CD14-positive monocyte (primary cell): Measurements from ENCODE around the gene ZEB1. TPM values are rescaled to one million over a fixed set of nuclear protein-coding genes. Genes with fewer than 3 reads are reported as not detected.

Experiments
- DNase-seq, 3 donors: peaks; one replicate each; pipeline ENCODE4 v3.0.0-alpha.2; 2011 to 2022
- H2AFZ ChIP-seq: 2 replicates; pipeline ENCODE4 v1.6.0; 2012; ENCODE audit warnings: mild to moderate bottlenecking, low read depth, low read length, inconsistent platforms; ENCODE audit not compliant: insufficient read depth, poor library complexity, severe bottlenecking
- H3K27ac ChIP-seq, 2 donors: 1 replicate in 1 of 2; 2 replicates in 1 of 2; pipeline ENCODE4 v1.5.1; 2012 to 2013; ENCODE audit warnings: low read length in 2 of 2, control low read depth in 1 of 2, inconsistent platforms in 1 of 2, low read depth in 1 of 2, mild to moderate bottlenecking in 1 of 2
- H3K27me3 ChIP-seq, 2 donors: one replicate each; pipeline versions ENCODE4 v1.6.0 to v1.6.1; 2011 to 2013; ENCODE audit warnings: low read length in 2 of 2; ENCODE audit not compliant: control insufficient read depth in 2 of 2, insufficient read depth in 2 of 2
- H3K36me3 ChIP-seq, 2 donors: replicated peaks in 1 of 2; 1 replicate in 1 of 2; 2 replicates in 1 of 2; pipeline versions ENCODE4 v1.5.1 to v1.6.1; 2012 to 2013; ENCODE audit warnings: low read length in 2 of 2, control low read depth in 1 of 2, inconsistent platforms in 1 of 2, mild to moderate bottlenecking in 1 of 2; ENCODE audit not compliant: insufficient read depth in 2 of 2, control insufficient read depth in 1 of 2
- H3K4me1 ChIP-seq, 2 donors: 1 replicate in 1 of 2; 2 replicates in 1 of 2; pipeline versions ENCODE4 v1.5.1 to v1.6.1; 2012 to 2013; ENCODE audit warnings: low read length in 2 of 2, control low read depth in 1 of 2, inconsistent platforms in 1 of 2, mild to moderate bottlenecking in 1 of 2, moderate library complexity in 1 of 2; ENCODE audit not compliant: insufficient read depth in 2 of 2, control insufficient read depth in 1 of 2
- H3K4me2 ChIP-seq: replicated peaks from 2 replicates; pipeline ENCODE3; 2012; ENCODE audit warnings: low read length, moderate library complexity, mild to moderate bottlenecking; ENCODE audit not compliant: poor library complexity, severe bottlenecking; ENCODE audit errors: extremely low read depth
- H3K4me3 ChIP-seq, 3 experiments: fragments of 200-600 bp in 1 of 3; sonication (generic) in 1 of 3; replicated peaks in 1 of 3; 1 replicate in 2 of 3; 2 replicates in 1 of 3; pipeline ENCODE4 v1.5.1; 2011 to 2013; ENCODE audit warnings: low read length in 3 of 3, mild to moderate bottlenecking in 3 of 3, control low read depth in 2 of 3, low read depth in 2 of 3, inconsistent platforms in 1 of 3, moderate library complexity in 1 of 3
- H3K79me2 ChIP-seq: 2 replicates; pipeline ENCODE4 v1.6.0; 2012; ENCODE audit warnings: mild to moderate bottlenecking, control low read depth, inconsistent platforms, low read length, moderate library complexity; ENCODE audit not compliant: insufficient read depth
- H3K9ac ChIP-seq: 2 replicates; pipeline ENCODE4 v1.6.0; 2017; ENCODE audit warnings: low read length, mild to moderate bottlenecking; ENCODE audit not compliant: insufficient read depth, poor library complexity, severe bottlenecking
- H3K9me3 ChIP-seq, 2 donors: replicated peaks in 1 of 2; 1 replicate in 1 of 2; 2 replicates in 1 of 2; pipeline versions ENCODE4 v1.5.1 to v1.6.1; 2012 to 2013; ENCODE audit warnings: low read length in 2 of 2, control low read depth in 1 of 2; ENCODE audit not compliant: control insufficient read depth in 1 of 2, insufficient read depth in 1 of 2
- H4K20me1 ChIP-seq: 2 replicates; pipeline ENCODE4 v1.6.0; 2012; ENCODE audit warnings: mild to moderate bottlenecking, low read length, control low read depth, moderate library complexity; ENCODE audit not compliant: insufficient read depth
- H3K27ac Mint-ChIP-seq, 7 donors: one replicate each; pipeline ENCODE4 v1.8.0; 2020; ENCODE audit warnings: mild to moderate bottlenecking in 7 of 7, mixed read lengths in 7 of 7, moderate library complexity in 6 of 7, inconsistent platforms in 2 of 7
- H3K27me3 Mint-ChIP-seq, 3 donors: one replicate each; pipeline ENCODE4 v1.8.0; 2021 to 2022; ENCODE audit warnings: low read depth in 3 of 3, mild to moderate bottlenecking in 3 of 3, mixed read lengths in 3 of 3, moderate library complexity in 3 of 3, inconsistent platforms in 1 of 3
- H3K36me3 Mint-ChIP-seq, 2 donors: one replicate each; pipeline ENCODE4 v1.8.0; 2020; ENCODE audit warnings: mixed read lengths in 2 of 2, inconsistent platforms in 1 of 2, mild to moderate bottlenecking in 1 of 2
- H3K4me1 Mint-ChIP-seq: one replicate; pipeline ENCODE4 v1.8.0; 2020; ENCODE audit warnings: mild to moderate bottlenecking, mixed read lengths
- H3K4me3 Mint-ChIP-seq, 2 donors: one replicate each; pipeline ENCODE4 v1.8.0; 2020; ENCODE audit warnings: mild to moderate bottlenecking in 2 of 2, mixed read lengths in 2 of 2, moderate library complexity in 1 of 2
- H3K9me3 Mint-ChIP-seq, 7 donors: one replicate each; pipeline ENCODE4 v1.8.0; 2020 to 2022; ENCODE audit warnings: mixed read lengths in 7 of 7, mild to moderate bottlenecking in 6 of 7, moderate library complexity in 6 of 7, inconsistent platforms in 2 of 7
- CTCF ChIP-seq: fragments of 200-600 bp; IDR thresholded peaks from one replicate; pipeline ENCODE4 v1.8.0; 2022; ENCODE audit warnings: antibody characterized with exemption, mild to moderate bottlenecking
- WGBS: methylation state at CpG from one replicate; pipeline ENCODE4 v1.1.5; 2013; ENCODE audit warnings: missing lambda C conversion rate; ENCODE audit not compliant: insufficient coverage; 5-methylcytosine and 5-hydroxymethylcytosine counted together
- intact Hi-C, 2 donors: fragments of 100-400 bp; cut with micrococcal nuclease; formaldehyde crosslinking; loops; one replicate each; pipeline versions ENCODE4 v1.15.0 to v1.15.1; 2023
- polyA plus RNA-seq, 3 donors: library from polyadenylated mRNA; depleted of rRNA in 1 of 3; unstranded in 2 of 3; stranded (reverse) in 1 of 3; fragments of 300-500 nt in 2 of 3; fragments of >200 nt in 1 of 3; fragmentation: Illumina TruSeq in 2 of 3; gene quantifications; 1 replicate in 2 of 3; 2 replicates in 1 of 3; pipeline ENCODE4 v1.2.3, GENCODE V29; 2012 to 2021

ZEB1 gene
- polyA plus RNA-seq, 3 donors = 0.13 to 0.20 TPM; not detected in 1

- H3K36me3 ChIP-seq = no peaks in the 10 kb centered on the region
- H4K20me1 ChIP-seq = no peaks in the 10 kb centered on the region
- no peak overlapping the region for H3K9ac ChIP-seq
- Mint-ChIP-seq H3K27me3 (no peaks in the 10 kb centered on the region), H3K36me3 (no peaks in the 10 kb centered on the region), H3K9me3 (peaks cover 0 to 10% (median 5%) of the 10 kb centered on the region in 7 donors), H3K4me3 (no peak overlapping the region), H3K27ac (no peak overlapping the region), H3K4me1 (no peaks in the 10 kb centered on the region)
- H3K4me3 ChIP-seq = no peak overlapping the region
- no peak overlapping the region for H3K27ac ChIP-seq
- H3K79me2 ChIP-seq = no peaks in the 10 kb centered on the region
- H3K4me1 ChIP-seq = no peaks in the 10 kb centered on the region
- no peaks in the 10 kb centered on the region for H3K27me3 ChIP-seq
- H3K4me2 ChIP-seq = no peak overlapping the region
- TF ChIP-seq CTCF = no peak
- intact Hi-C loops = no loop called here
- no peaks in the 10 kb centered on the region for H3K9me3 ChIP-seq
- H2AFZ ChIP-seq = no peak overlapping the region
- DNase-seq = no peak
- no CpG with 5 or more reads among the region's 1 CpG for WGBS
Measured at GRCh38 chr10:31457858-31458257, 138.8 kb downstream of the ZEB1 start.

GRCh38 chr10:31458974-31459373, 140.0 kb downstream of the ZEB1 start:
- TF ChIP-seq CTCF = no peak
- Mint-ChIP-seq H3K27me3 (no peaks in the 10 kb centered on the region), H3K4me1 (no peaks in the 10 kb centered on the region), H3K36me3 (no peaks in the 10 kb centered on the region), H3K4me3 (no peak overlapping the region), H3K9me3 (peaks cover 0 to 13% (median 9%) of the 10 kb centered on the region in 7 donors), H3K27ac (no peak overlapping the region)
- H3K4me1 ChIP-seq = no peaks in the 10 kb centered on the region
- H3K27ac ChIP-seq = no peak overlapping the region
- no peaks in the 10 kb centered on the region for H3K36me3 ChIP-seq
- peaks cover under 1% of the 10 kb centered on the region in 2 donors for H3K9me3 ChIP-seq
- H3K27me3 ChIP-seq = no peaks in the 10 kb centered on the region
- no peak overlapping the region for H3K4me2 ChIP-seq
- H3K4me3 ChIP-seq = no peak overlapping the region
- H4K20me1 ChIP-seq = no peaks in the 10 kb centered on the region
- H3K9ac ChIP-seq = no peak overlapping the region
- H3K79me2 ChIP-seq = no peaks in the 10 kb centered on the region
- no peak for DNase-seq
- no peak overlapping the region for H2AFZ ChIP-seq
- intact Hi-C loops = no loop called here
